Activated CD4-positive, alpha-beta T cell treated with anti-CD3 and anti-CD28 coated beads, Interleukin-2, amount 50 U/mL, for 24 hours (primary cell): Measurements from ENCODE around the gene DOK5.

Experiments
- DNase-seq, 2 donors: peaks; one replicate each; pipeline ENCODE4 v3.0.0-alpha.2; 2020; ENCODE audit warnings: low read depth in 1 of 2, low spot score in 1 of 2

Gene DOK5

DNA sequence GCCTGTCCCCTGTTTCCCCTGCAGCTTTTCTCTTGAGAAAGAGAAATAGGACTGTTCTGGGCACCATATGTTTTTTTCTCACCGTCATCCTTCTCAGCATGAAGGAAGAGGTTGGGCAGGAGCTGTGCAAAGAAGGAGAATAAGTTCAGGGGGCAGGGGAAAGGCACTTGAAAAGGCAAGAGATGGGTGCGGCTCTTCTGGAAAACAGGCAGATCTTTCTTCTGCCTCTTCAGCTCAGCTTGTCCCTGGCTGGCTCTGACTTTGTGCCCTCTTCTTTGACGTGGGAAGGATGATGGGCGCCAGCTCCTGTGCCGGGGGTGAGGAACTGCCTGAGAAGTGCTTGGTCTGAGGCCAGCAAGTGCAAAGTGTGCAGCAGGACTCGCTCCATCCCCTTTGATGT, 206.5 kb downstream of the DOK5 start:
- no peak for DNase-seq

GRCh38 chr20:54688476-54688875, 213.1 kb downstream of the DOK5 start:
- no peak for DNase-seq

DNA sequence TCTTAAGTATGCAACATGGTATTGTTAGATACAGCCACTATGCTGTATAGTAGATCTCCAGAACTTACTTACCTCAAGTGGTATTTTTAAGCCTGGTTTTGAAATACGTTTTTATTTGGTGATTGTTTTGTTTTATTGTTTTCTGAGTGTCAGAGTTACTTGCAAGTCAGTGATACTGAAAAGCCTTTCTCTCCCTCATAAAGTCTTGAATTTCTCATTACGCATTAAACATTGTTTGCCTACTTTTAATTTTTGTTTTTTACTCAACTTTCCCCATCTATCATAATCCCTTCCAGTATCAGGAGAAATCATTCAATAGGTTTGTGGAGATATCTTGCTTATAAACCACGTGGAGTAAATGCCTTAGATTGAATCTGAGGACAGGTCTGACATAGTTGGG, 214.9 kb downstream of the DOK5 start:
- DNase-seq = no peak

DNA sequence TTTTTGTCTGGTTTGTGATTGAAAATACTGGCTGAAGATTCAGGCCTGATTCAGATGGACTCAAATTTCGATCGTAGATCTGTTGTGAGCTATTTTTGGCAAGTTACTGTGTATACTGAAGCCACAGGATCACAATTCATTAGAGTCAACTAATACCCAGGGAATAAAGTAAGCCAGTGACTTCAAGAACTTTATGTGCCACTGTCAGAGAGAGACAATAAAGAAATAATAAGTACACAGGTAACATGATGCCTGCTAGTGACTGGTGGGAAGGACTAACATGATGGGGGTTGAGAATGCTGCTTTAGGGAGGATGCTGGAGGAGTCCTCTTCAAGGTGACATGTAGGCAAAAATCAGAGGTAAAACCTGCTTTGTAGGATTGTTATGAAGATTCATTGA, 215.9 kb downstream of the DOK5 start:
- DNase-seq = no peak

DNA sequence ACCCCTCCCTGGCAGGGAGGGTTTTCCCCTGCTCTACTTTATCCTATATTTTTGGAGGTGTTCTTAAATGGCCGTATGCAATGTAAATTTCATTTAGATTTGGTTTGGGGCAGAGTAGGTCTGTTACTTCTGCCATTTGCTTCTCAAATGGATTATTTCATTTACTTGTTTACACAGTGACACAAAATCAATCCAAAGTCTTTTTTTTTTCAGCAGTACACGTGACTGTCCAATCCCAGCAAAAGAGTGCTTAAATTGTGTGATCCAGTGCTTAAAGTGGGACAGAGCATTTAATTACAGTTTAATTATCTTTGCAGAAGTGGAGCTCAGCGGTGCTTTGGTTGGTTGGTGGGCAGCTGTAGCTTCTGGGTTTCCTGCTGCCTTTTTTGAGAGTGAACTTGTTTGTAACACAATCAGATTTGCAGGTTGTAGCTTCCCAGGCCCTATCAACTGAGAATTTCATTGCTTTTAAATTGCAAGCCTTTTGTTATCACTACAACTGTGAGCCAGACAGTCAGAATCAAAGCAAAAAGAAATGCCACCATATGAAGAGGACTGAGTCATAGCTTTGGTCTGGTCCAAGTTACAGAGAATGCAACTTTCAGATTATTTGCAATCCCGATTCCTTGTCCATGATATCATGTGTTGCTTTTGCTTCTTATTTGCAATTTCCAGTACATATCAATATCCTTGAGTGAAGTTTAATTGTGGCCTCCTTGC, 216.9 kb downstream of the DOK5 start:
- no peak for DNase-seq

DNA sequence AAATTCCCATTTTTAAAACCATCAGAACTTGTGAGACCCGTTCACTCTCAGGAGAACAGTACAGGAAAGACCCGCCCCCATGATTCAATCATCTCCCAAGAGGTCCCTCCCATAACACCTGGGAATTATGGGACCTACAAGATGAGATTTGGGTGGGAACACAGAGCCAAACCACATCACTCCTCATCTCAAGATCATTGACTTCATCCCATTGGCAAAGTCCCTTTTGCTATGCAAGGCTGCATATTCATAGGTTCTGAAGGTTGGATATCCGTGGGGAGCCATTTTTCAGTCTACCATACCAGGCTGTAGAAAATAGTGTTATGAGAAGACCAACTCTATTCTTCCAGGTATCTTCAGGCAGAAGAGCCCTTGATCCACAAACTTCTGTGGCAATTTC, 219.1 kb downstream of the DOK5 start:
- no peak for DNase-seq

DNA sequence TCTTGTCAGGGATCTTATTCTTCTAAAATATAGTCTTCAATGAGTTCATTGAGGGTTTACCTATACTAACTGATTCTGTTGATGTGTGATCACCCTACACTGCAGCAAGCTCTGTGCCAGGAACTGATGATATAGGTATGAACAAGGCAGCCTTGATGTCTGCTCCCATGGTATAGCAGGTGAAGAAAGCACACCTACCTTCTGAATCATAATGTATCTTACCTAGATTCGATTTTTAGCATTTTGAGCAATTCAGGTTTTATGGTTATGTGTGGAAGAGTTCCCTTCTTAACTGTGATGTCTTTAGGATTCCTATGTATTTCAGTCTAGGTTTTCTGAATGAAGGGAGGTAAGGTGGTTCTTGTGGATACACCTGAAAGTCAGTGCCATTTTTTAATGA, 223.0 kb downstream of the DOK5 start:
- DNase-seq = no peak
